WI38 (cell line): ENCODE results near the gene AGBL3.
"Not testable (repeated sequence)": the region's sequence is repeated elsewhere in the genome, so short reads cannot be mapped to it uniquely, and the experiment has no call there.

ENCODE experiments used
- H3K4me3 ChIP-seq: 2 replicates; pipeline ENCODE4 v1.5.1; 2011; ENCODE audit warnings: low read depth, mild to moderate bottlenecking, control low read depth, low read length
- TF ChIP-seq, protein P1 (sequence below): IDR thresholded peaks from 2 replicates; pipeline ENCODE4 v1.5.1; 2012; ENCODE audit warnings: low read depth, mild to moderate bottlenecking, control low read depth, low read length

AGBL3 gene

DNA sequence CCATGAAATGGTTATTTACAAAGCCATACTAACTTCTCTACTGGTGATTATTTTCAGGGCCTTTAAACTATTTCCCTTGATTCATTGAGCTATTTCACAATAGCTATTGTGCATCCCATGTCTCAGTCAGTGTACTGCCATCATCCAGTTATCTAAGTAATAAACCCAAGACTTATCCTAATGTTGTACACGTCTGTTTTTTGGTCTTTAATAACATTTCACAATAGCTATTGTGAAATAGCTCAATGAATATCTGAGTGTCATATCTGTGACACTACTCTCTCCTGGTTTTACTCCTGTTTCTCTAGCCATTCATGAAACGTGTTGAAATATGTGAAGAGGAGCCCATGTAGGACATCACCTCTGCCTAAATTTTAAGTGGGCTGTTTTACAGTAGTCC, 125.1 kb downstream of the AGBL3 start:
- no peak overlapping the region for H3K4me3 ChIP-seq
- TF ChIP-seq, protein P1, sequence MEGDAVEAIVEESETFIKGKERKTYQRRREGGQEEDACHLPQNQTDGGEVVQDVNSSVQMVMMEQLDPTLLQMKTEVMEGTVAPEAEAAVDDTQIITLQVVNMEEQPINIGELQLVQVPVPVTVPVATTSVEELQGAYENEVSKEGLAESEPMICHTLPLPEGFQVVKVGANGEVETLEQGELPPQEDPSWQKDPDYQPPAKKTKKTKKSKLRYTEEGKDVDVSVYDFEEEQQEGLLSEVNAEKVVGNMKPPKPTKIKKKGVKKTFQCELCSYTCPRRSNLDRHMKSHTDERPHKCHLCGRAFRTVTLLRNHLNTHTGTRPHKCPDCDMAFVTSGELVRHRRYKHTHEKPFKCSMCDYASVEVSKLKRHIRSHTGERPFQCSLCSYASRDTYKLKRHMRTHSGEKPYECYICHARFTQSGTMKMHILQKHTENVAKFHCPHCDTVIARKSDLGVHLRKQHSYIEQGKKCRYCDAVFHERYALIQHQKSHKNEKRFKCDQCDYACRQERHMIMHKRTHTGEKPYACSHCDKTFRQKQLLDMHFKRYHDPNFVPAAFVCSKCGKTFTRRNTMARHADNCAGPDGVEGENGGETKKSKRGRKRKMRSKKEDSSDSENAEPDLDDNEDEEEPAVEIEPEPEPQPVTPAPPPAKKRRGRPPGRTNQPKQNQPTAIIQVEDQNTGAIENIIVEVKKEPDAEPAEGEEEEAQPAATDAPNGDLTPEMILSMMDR, result no peak

DNA sequence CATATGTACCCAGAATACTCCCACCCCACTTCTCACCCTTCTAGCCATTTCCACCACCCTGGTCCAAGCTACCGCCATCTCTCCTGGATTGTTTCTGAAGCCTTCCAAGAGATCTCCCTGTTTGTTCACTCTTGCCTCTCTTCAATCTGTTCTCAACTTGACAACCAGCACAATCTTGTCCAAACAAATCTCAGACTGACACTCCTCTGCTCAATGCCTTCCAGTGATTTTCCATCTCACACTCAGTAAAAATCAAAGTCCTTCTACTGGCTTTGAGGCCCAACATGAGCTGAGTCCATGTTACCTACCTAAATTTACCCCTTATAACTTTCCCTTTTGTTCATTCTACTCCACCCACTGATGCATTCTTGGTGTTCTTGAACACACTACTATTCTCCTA, 128.3 kb downstream of the AGBL3 start:
- H3K4me3 ChIP-seq, result no peak overlapping the region
- TF ChIP-seq, protein P1, result no peak

DNA sequence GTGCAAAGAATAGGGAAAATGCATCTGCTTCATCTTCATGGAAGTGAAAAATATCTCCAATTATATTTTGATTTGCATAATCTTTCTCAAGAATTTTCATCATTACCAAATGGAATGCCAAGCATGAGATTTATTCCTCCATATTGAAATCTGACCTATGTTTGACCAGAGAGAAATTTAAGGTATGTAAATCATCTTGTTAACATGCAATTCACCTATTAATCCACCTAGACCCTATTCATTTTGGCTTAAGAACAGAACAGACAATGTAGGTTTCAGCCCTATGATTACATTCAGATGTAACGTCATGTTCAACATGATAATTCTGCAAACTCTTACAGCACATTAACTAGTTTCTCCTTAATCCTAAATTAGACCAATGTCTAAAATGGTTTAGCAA, 130.8 kb downstream of the AGBL3 start:
- TF ChIP-seq, protein P1, result no peak
- no peak overlapping the region for H3K4me3 ChIP-seq

DNA sequence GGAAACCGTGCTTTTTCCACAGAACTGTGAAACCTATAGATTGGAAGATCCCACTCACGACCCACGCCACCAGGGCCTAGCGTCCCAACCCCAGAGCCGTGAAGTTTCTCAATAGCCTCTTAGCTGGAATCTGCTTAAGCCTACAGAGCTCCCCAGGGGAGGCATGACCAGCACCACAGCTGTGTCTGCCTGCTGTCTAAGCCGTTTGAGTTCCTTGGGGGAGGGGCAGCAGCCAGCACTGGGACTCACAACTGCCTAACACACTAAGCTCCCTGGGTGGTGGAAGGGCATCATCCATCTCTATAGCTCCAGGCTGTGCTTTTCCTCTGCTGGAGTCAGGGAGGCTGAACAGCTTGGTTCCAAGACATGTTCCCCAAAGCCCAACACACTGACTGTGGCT, 135.6 kb downstream of the AGBL3 start:
- H3K4me3 ChIP-seq, result no peak overlapping the region
- TF ChIP-seq, protein P1, result no peak

DNA sequence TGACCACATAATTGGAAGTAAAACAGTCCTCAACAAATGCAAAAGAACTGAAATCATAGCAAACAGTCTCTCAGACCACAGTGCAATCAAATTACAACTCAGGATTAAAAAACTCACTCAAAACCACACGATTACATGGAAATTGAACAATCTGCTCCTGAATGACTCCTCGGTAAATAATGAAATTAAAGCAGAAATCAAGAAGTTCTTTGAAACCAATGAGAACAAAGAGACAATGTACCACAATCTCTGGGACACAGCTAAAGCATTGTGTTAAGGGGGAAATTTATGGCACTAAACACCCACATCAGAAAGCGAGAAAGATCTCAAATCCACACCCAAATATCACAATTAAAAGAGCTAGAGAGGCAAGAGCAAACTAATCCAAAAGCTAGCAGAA, 138.3 kb downstream of the AGBL3 start:
- not testable (repeated sequence) for H3K4me3 ChIP-seq

DNA sequence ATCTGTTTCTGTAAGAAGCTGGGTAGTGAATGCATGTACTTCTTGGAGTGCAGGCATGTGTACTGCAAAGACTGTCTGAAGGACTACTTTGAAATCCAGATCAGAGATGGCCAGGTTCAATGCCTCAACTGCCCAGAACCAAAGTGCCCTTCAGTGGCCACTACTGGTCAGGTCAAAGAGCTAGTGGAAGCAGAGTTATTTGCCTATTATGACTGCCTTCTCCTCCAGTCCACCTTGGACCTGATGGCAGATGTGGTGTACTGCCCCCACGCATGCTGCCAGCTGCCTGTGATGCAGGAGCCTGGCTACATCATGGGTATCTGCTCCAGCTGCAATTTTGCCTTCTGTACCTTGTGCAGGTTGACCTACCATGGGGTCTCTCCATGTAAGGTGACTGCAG, 142.6 kb downstream of the AGBL3 start:
- no peak overlapping the region for H3K4me3 ChIP-seq
- TF ChIP-seq, protein P1, result no peak

DNA sequence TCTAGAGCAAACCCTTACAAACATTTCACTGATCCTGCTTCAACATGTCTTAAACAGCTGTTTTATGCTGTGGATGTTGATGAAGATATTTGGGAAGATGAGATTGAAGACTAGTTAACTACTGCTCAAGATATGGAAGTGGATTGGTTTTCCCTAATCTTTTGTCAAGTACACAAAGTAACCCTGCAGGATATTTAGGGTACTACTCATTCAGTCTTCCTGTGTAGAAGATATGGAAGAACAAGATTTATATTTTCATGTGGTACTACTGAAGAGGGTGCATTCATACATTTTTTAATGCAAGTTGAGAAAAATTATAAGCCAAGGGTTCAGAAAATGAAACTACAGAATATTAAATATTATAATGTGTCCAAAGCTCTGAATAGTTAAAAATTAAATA, 143.3 kb downstream of the AGBL3 start:
- no peak overlapping the region for H3K4me3 ChIP-seq
- TF ChIP-seq, protein P1, result no peak

DNA sequence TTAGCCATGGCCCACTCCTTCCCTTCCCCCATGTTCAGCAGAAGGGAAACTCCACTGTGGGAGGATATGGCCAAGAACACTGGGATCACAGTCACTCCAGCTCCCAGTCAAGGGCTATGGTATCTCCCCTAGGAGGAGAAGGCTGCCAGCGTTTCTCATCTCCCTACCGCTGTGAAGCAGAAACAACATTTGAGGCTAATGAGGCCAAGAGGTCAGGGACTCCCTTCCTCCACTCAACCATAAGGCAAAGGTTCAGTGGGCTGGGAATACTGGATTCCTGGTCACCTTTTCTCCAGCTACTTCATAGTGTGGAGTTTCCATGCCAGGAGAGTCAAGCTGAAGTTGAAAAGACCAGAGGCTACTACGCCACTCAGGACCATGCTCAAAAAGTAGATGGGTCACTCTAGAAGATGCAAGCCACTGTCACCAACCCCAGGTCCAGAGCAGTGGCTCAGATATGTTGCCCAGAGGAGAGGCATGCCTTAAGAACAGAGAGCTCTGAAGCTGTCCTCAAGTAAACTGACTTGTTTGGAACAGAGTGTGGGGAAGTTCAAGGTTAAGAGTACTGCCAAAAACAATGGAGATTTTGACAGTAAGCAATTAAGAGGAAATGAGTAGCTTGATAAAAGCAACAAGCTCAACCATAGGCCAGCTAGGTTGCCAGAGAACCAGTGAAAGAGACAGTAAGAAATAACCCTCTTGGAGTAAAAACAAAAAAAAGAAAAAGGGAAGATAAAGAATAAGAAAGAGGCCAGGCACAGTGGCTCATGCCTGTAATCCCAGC, 157.8 kb downstream of the AGBL3 start:
- TF ChIP-seq, protein P1, result no peak
- no peak overlapping the region for H3K4me3 ChIP-seq
